Suprapubic skin (tissue), 4 donors: ENCODE data around the gene KCNA5. TPM values are rescaled to one million over a fixed set of nuclear protein-coding genes. Genes with fewer than 3 reads are reported as not detected.

ENCODE experiments used
- DNase-seq, 2 donors: peaks; one replicate each; pipeline ENCODE4 v3.0.0-alpha.2; 2019; ENCODE audit warnings: low spot score in 2 of 2
- H3K27ac ChIP-seq: fragments of 200-600 bp; sonication (generic); one replicate; pipeline ENCODE4 v1.5.1; 2019
- H3K27me3 ChIP-seq: fragments of 200-600 bp; sonication (generic); one replicate; pipeline ENCODE4 v1.5.1; 2019
- H3K36me3 ChIP-seq: fragments of 200-600 bp; sonication (generic); one replicate; pipeline ENCODE4 v1.5.1; 2019
- H3K4me1 ChIP-seq: fragments of 200-600 bp; sonication (generic); one replicate; pipeline ENCODE4 v1.5.1; 2019
- H3K4me3 ChIP-seq: fragments of 200-600 bp; sonication (generic); one replicate; pipeline ENCODE4 v1.5.1; 2019; ENCODE audit warnings: mild to moderate bottlenecking
- H3K9me3 ChIP-seq: fragments of 200-600 bp; sonication (generic); one replicate; pipeline ENCODE4 v1.5.1; 2019
- CTCF ChIP-seq, 2 donors: fragments of 200-600 bp in 1 of 2; fragments of 450-650 bp in 1 of 2; sonication (generic) in 1 of 2; IDR thresholded peaks; one replicate each; pipeline ENCODE4 v1.5.1; 2016 to 2019; ENCODE audit warnings: antibody characterized with exemption in 2 of 2, mild to moderate bottlenecking in 1 of 2, moderate library complexity in 1 of 2
- EP300 ChIP-seq: sonication (generic); formaldehyde crosslinking; IDR thresholded peaks from one replicate; pipeline ENCODE4 v1.6.1; 2017; ENCODE audit warnings: antibody characterized with exemption
- POLR2A ChIP-seq, 2 donors: fragments of 450-650 bp; IDR thresholded peaks; one replicate each; pipeline ENCODE4 v1.6.1; 2017; ENCODE audit warnings: antibody characterized with exemption in 2 of 2, mild to moderate bottlenecking in 2 of 2, moderate library complexity in 2 of 2
- POLR2AphosphoS5 ChIP-seq, 3 donors: sonication (generic); formaldehyde crosslinking; IDR thresholded peaks; one replicate each; pipeline ENCODE4 v1.6.1; 2017; ENCODE audit warnings: antibody characterized with exemption in 3 of 3
- WGBS: methylation state at CpG from one replicate; pipeline ENCODE4 v1.1.5; 2018; 5-methylcytosine and 5-hydroxymethylcytosine counted together
- total RNA-seq, 4 donors: library from RNA; depleted of rRNA; stranded (reverse); fragments of >200 nt; gene quantifications; one replicate each; pipeline ENCODE4 v1.1.0, GENCODE V29; 2016

Gene KCNA5
- total RNA-seq, 4 donors from 2014 or later = 0.95 TPM; not detected in 3

- Histone ChIP-seq H3K4me1 (no peaks in the 10 kb centered on the region), H3K27me3 (peaks cover 9% of the 10 kb centered on the region), H3K36me3 (no peaks in the 10 kb centered on the region), H3K4me3 (no peak overlapping the region), H3K9me3 (no peaks in the 10 kb centered on the region), H3K27ac (no peak overlapping the region)
- no peak for TF ChIP-seq POLR2AphosphoS5 (IDR thresholded peaks at IDR 0.05)
- TF ChIP-seq POLR2A (IDR thresholded peaks at IDR 0.05) = no peak
- TF ChIP-seq CTCF (IDR thresholded peaks at IDR 0.05) = no peak
- no peak for TF ChIP-seq EP300
- DNase-seq = no peak
- WGBS = 70% methylated on average over 3 of the region's 3 CpGs
Measured at GRCh38 chr12:5060958-5061357, 17.3 kb downstream of the KCNA5 start.

GRCh38 chr12:5063149-5063548 lies 19.5 kb downstream of the KCNA5 start:
- no peaks in the 10 kb centered on the region for H3K9me3 ChIP-seq
- no peak overlapping the region for H3K4me3 ChIP-seq
- no peak overlapping the region for H3K27ac ChIP-seq
- no peaks in the 10 kb centered on the region for H3K36me3 ChIP-seq
- no peak for TF ChIP-seq EP300
- TF ChIP-seq POLR2A (IDR thresholded peaks at IDR 0.05) = no peak
- WGBS = 83% methylated on average over 1 of the region's 1 CpG
- no peaks in the 10 kb centered on the region for H3K4me1 ChIP-seq
- H3K27me3 ChIP-seq = peaks cover 9% of the 10 kb centered on the region
- no peak for DNase-seq

- Histone ChIP-seq H3K9me3 (no peaks in the 10 kb centered on the region), H3K27ac (no peak overlapping the region), H3K36me3 (no peaks in the 10 kb centered on the region), H3K27me3 (peaks cover 9% of the 10 kb centered on the region), H3K4me1 (no peaks in the 10 kb centered on the region), H3K4me3 (no peak overlapping the region)
- TF ChIP-seq CTCF (IDR thresholded peaks at IDR 0.05) (no peak), POLR2AphosphoS5 (IDR thresholded peaks at IDR 0.05) (no peak), EP300 (no peak), POLR2A (IDR thresholded peaks at IDR 0.05) (no peak)
- 64% methylated on average over 3 of the region's 3 CpGs for WGBS
- no peak for DNase-seq
Measured at GRCh38 chr12:5064913-5065490, 21.3 kb downstream of the KCNA5 start.

- no peak for TF ChIP-seq EP300
- TF ChIP-seq POLR2A (IDR thresholded peaks at IDR 0.05) = no peak
- no peak for TF ChIP-seq POLR2AphosphoS5 (IDR thresholded peaks at IDR 0.05)
- TF ChIP-seq CTCF (IDR thresholded peaks at IDR 0.05) = no peak
- 81% methylated on average over 4 of the region's 4 CpGs for WGBS
- Histone ChIP-seq H3K4me3 (no peak overlapping the region), H3K9me3 (no peaks in the 10 kb centered on the region), H3K4me1 (no peaks in the 10 kb centered on the region), H3K27me3 (peaks cover 9% of the 10 kb centered on the region), H3K27ac (no peak overlapping the region), H3K36me3 (no peaks in the 10 kb centered on the region)
- no peak for DNase-seq
Measured at GRCh38 chr12:5066251-5066650, 22.6 kb downstream of the KCNA5 start.

GRCh38 chr12:5068126-5068525 lies 24.4 kb downstream of the KCNA5 start:
- Histone ChIP-seq H3K9me3 (no peaks in the 10 kb centered on the region), H3K27me3 (peaks cover 8% of the 10 kb centered on the region), H3K36me3 (no peaks in the 10 kb centered on the region), H3K27ac (no peak overlapping the region), H3K4me1 (no peaks in the 10 kb centered on the region), H3K4me3 (no peak overlapping the region)
- no peak for DNase-seq
- 55% methylated on average over 2 of the region's 2 CpGs for WGBS
- TF ChIP-seq CTCF (IDR thresholded peaks at IDR 0.05) (no peak), EP300 (no peak), POLR2AphosphoS5 (IDR thresholded peaks at IDR 0.05) (no peak), POLR2A (IDR thresholded peaks at IDR 0.05) (no peak)

GRCh38 chr12:5068619-5069018 lies 24.9 kb downstream of the KCNA5 start:
- Histone ChIP-seq H3K4me1 (no peaks in the 10 kb centered on the region), H3K9me3 (no peaks in the 10 kb centered on the region), H3K27ac (no peak overlapping the region), H3K27me3 (peaks cover 3% of the 10 kb centered on the region), H3K4me3 (no peak overlapping the region), H3K36me3 (no peaks in the 10 kb centered on the region)
- 82% methylated on average over 1 of the region's 1 CpG for WGBS
- TF ChIP-seq POLR2AphosphoS5 (IDR thresholded peaks at IDR 0.05) (no peak), EP300 (no peak), CTCF (IDR thresholded peaks at IDR 0.05) (no peak), POLR2A (IDR thresholded peaks at IDR 0.05) (no peak)
- no peak for DNase-seq
